Panc1 (cell line): ENCODE data around the gene PPP1R1B.

ENCODE experiments used
- POLR2AphosphoS5 ChIP-seq: IDR thresholded peaks from 2 replicates; pipeline ENCODE4 v1.6.1; 2012; ENCODE audit warnings: mild to moderate bottlenecking, low read depth, low read length, moderate library complexity
- TCF7L2 ChIP-seq: IDR thresholded peaks from 2 replicates; pipeline ENCODE4 v1.6.1; 2011; ENCODE audit warnings: mild to moderate bottlenecking, low read depth, low read length, inconsistent platforms
- TF ChIP-seq, protein P1 (sequence below): fragments of 450-650 bp; IDR thresholded peaks from 2 replicates; pipeline ENCODE4 v1.5.1; 2017; ENCODE audit warnings: mild to moderate bottlenecking
- TF ChIP-seq, protein P2 (sequence below), 2 experiments: IDR thresholded peaks; 2 replicates each; pipeline ENCODE4 v1.6.1; 2011 to 2012; ENCODE audit warnings: low read depth in 2 of 2, control low read depth in 1 of 2, low read length in 1 of 2, mild to moderate bottlenecking in 1 of 2, moderate library complexity in 1 of 2; ENCODE audit not compliant: insufficient read depth in 1 of 2

DNA sequence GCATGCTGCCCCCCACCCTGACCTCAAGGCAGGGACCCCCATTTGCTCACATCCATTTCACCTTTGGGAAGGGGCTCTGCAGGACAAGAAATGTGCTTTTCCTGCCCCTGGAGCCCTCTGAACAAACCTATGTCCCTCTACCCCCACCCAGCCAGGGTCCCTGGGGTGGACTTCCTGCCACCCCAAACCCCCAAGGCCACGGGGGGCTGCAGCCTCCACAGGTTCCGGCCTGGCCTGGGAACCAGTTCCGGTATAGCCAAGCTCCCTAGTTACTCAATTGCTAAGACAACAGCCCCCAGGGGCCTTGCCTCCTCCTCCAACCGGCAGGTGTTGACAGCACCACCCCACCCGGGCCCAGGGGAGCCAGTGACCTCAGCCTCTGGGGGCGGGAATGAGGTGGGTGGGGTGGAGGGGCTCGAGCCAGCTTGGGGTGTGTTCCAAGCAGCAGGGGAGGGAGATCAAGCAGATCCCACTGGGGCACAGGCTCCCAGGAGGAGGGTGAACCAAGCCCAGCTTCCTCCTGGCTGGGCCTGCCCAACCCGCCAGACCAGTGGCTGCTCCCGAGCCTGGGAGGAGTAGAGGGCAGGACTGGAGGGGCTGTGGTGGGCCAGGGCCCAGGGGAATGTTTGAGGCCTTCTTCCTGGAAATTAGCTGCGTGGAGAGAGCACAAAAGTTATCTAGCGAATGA lies 48.1 kb downstream of the PPP1R1B start:
- TF ChIP-seq, protein P1, sequence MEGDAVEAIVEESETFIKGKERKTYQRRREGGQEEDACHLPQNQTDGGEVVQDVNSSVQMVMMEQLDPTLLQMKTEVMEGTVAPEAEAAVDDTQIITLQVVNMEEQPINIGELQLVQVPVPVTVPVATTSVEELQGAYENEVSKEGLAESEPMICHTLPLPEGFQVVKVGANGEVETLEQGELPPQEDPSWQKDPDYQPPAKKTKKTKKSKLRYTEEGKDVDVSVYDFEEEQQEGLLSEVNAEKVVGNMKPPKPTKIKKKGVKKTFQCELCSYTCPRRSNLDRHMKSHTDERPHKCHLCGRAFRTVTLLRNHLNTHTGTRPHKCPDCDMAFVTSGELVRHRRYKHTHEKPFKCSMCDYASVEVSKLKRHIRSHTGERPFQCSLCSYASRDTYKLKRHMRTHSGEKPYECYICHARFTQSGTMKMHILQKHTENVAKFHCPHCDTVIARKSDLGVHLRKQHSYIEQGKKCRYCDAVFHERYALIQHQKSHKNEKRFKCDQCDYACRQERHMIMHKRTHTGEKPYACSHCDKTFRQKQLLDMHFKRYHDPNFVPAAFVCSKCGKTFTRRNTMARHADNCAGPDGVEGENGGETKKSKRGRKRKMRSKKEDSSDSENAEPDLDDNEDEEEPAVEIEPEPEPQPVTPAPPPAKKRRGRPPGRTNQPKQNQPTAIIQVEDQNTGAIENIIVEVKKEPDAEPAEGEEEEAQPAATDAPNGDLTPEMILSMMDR = no peak
- no peak for TF ChIP-seq POLR2AphosphoS5
- no peak for TF ChIP-seq TCF7L2
- TF ChIP-seq, protein P2, sequence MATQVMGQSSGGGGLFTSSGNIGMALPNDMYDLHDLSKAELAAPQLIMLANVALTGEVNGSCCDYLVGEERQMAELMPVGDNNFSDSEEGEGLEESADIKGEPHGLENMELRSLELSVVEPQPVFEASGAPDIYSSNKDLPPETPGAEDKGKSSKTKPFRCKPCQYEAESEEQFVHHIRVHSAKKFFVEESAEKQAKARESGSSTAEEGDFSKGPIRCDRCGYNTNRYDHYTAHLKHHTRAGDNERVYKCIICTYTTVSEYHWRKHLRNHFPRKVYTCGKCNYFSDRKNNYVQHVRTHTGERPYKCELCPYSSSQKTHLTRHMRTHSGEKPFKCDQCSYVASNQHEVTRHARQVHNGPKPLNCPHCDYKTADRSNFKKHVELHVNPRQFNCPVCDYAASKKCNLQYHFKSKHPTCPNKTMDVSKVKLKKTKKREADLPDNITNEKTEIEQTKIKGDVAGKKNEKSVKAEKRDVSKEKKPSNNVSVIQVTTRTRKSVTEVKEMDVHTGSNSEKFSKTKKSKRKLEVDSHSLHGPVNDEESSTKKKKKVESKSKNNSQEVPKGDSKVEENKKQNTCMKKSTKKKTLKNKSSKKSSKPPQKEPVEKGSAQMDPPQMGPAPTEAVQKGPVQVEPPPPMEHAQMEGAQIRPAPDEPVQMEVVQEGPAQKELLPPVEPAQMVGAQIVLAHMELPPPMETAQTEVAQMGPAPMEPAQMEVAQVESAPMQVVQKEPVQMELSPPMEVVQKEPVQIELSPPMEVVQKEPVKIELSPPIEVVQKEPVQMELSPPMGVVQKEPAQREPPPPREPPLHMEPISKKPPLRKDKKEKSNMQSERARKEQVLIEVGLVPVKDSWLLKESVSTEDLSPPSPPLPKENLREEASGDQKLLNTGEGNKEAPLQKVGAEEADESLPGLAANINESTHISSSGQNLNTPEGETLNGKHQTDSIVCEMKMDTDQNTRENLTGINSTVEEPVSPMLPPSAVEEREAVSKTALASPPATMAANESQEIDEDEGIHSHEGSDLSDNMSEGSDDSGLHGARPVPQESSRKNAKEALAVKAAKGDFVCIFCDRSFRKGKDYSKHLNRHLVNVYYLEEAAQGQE (IDR thresholded peaks at IDR 0.05; ENCODE audit: insufficient read depth in 1 of 2, low read depth in 2 of 2, low read length in 1 of 2) = no peak
